Fibroblast of mammary gland (primary cell): ENCODE results near the gene C12orf75.
A peak's percentile ranks its signal among the peaks of the same experiment; 100 is the strongest.
"Not testable (repeated sequence)": the region's sequence is repeated elsewhere in the genome, so short reads cannot be mapped to it uniquely, and the experiment has no call there.

Source experiments
- DNase-seq: peaks from one replicate; pipeline ENCODE4 v3.0.0-alpha.2; 2010; ENCODE audit warnings: low read depth
- H3K4me3 ChIP-seq: 2 replicates; pipeline ENCODE4 v1.5.1; 2011; ENCODE audit warnings: low read depth, mild to moderate bottlenecking, low read length, moderate library complexity; ENCODE audit not compliant: control insufficient read depth
- TF ChIP-seq, protein P1 (sequence below): conservative IDR thresholded peaks from 2 replicates; pipeline ENCODE4 v1.5.1; 2011; ENCODE audit warnings: low read depth, low read length, inconsistent platforms; ENCODE audit not compliant: control insufficient read depth, insufficient read depth

Gene C12orf75

GRCh38 chr12:105337391-105337790 lies 6.9 kb downstream of the C12orf75 start:
- H3K4me3 ChIP-seq: no peak overlapping the region
- TF ChIP-seq, protein P1, sequence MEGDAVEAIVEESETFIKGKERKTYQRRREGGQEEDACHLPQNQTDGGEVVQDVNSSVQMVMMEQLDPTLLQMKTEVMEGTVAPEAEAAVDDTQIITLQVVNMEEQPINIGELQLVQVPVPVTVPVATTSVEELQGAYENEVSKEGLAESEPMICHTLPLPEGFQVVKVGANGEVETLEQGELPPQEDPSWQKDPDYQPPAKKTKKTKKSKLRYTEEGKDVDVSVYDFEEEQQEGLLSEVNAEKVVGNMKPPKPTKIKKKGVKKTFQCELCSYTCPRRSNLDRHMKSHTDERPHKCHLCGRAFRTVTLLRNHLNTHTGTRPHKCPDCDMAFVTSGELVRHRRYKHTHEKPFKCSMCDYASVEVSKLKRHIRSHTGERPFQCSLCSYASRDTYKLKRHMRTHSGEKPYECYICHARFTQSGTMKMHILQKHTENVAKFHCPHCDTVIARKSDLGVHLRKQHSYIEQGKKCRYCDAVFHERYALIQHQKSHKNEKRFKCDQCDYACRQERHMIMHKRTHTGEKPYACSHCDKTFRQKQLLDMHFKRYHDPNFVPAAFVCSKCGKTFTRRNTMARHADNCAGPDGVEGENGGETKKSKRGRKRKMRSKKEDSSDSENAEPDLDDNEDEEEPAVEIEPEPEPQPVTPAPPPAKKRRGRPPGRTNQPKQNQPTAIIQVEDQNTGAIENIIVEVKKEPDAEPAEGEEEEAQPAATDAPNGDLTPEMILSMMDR: no peak
- no peak for DNase-seq

DNA sequence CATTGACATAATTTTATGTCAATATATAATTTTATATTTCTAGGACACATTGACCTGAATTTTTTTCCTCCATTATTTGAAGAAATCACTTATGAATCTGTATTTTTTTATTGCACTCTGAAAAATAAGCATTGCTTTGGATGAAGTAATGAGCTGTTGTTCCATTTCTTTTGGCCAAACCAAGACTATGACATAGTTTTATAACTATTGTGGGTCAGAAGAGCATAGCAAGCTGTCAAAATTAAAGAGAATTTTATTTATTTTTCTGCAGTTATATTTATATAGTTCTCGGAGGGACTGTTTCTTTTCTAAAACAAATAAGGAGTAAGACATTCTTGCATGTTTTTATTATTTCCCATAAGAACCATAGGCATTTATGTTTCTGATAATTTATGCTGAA lies 8.5 kb downstream of the C12orf75 start:
- no peak overlapping the region for H3K4me3 ChIP-seq
- TF ChIP-seq, protein P1: no peak
- no peak for DNase-seq

DNA sequence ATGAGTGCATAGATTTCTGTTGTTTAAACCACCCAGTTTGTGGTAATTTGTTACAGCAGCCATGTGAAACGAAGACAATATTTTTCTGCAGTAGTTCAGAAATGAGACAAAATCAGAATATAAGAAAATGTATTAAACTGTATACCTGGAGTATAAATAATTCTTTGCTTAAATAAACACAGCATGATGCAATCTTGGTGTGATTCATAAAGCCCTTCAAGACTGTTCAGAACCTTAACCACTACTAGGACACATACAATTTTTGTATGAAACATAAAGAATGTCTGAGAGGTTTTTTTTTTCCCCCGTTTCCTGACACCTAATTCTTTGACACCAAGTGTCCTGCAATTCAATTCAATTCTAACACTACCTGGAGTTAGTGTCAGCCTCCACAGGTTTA lies 10.5 kb downstream of the C12orf75 start:
- TF ChIP-seq, protein P1: no peak
- no peak overlapping the region for H3K4me3 ChIP-seq
- DNase-seq: peak; percentile 70

- DNase-seq, H3K4me3 ChIP-seq: not testable (repeated sequence)
Measured at GRCh38 chr12:105341620-105342019, 11.1 kb downstream of the C12orf75 start.

DNA sequence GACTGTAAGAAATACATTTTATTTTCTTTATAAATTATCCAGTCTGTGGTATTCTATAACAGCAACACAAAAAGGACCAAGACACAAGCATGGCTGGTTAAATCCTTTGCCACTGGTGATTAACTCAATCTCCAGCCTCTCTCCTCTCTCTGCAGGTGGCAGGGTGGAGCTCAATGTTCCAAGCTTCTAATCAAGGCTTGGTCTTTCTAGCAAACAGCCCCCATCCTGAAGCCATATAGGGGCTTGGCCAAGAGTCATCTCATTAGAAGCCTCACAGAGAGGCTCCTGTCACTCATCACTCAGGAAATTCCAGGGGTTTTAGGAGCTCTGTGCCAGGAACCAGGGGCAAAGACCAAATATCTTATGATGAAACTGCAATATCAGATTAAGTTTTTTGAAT lies 12.0 kb downstream of the C12orf75 start:
- DNase-seq: no peak
- TF ChIP-seq, protein P1: no peak
- no peak overlapping the region for H3K4me3 ChIP-seq

DNA sequence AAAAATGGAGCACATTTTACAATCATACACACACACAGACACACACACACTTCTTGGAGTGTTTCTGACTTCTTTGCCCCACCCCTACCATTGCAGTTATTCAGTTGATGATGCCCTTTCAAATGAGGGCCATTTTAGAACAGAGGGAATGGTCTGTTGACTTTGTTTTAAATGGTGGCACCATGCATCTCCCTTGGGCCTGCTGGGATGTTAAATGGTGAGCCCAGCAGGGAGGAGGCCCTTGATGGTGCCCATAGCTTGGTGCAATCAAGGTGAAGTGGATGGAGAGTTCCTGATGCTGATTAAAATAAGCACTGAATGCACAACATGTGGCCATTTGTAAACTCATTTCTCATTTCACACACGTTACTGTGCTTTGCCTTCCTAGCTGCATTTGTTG lies 13.3 kb downstream of the C12orf75 start:
- no peak overlapping the region for H3K4me3 ChIP-seq
- TF ChIP-seq, protein P1: no peak
- no peak for DNase-seq

- DNase-seq: no peak
- TF ChIP-seq, protein P1: no peak
- no peak overlapping the region for H3K4me3 ChIP-seq
Measured at GRCh38 chr12:105347499-105347898, 17.0 kb downstream of the C12orf75 start.
